ENCODE results near the gene C20orf204.

Gene C20orf204

DNA sequence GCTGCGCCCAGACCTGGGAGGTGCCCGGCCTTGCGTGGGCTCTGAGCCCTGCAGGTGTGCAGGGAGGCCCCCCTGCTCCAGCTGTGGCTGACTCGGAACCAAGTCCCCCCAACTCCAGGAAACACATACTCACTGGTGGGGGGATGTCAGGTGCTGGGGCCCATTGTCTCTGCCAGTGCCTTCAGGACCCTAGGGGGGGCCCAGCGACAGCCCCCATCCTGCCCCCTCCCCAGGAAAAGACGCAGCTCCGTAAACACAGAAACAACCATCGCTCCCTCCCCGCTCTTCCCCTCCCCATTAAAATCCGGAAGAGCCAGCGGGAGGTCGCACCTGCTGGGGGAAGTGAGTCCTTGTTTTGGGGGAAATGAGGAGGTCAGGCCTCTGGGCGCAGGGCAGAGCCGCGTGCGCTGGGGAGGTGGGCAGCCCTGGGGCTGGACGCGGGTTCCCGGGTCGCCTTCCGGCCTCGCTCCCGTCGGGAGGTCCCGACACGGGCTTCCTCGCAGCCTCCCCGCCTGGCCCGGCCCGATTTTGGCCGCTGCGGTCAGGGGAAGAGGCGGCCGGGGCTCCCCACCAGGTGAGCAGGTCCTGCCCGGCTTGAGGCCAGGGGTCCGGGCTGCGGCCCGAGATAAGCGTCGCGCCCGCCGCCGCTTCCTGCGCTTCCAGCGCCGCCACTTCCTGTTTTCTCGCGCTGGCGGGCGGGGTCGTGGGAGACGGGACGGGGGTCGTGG, 6.2 kb downstream of the C20orf204 start:
- peak; percentile 21 for DNase-seq

DNA sequence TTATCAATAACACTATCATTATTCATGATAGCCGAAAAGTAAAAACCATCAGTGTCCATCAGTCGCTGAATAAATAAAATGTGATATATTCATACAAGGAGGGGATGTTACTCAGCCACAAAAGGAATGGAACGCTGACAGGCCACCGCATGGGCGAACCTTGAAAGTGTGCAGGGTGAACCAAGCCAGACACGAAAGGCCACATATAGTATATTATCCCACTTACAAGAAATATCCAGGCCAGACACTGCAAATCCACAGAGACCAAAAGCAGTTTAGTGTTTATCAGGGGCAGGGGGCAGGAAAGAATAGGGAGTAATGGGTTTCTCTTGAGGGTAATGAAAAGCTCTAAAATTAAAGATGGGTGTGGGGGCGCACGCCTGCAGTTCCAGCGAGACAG, 7.8 kb downstream of the C20orf204 start:
- DNase-seq = no peak

DNA sequence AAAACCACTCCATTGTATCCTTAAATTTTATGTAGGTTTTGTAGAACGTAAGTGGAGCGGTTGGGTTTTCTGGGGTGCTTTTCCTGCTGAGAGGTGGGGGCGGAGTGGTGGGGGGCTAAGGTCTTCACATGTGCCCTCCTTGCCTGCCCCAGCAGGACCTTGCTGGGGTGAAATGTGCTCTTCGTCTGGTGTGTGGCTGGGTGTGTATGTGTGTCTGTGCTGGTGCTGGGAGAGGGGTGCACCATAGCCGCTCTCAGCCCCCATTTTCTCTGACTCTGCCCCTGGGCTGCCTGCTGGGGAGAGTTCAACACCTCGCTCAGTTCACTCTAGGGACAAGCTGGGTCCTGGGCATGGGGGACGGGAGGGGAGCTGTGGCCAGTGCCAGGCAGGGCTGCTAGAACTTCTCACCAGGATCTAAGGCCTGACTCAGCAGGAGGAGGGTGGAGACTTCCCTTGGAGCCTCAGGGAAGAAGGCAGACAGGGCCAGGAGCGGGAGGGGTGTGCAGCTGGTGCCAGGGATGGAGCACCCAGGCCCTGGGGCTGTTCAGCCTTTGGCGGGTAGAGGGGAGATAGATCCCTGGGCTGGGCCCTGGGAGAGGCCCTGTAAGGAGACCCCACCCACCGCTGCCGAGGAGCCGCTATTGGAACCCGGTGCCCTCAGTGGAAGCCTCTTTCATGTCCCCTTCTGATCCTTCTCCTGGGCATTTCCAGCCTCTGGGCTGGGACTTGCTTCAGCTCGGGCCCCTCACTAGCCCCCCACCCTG, 8.7 kb downstream of the C20orf204 start:
- no peak for DNase-seq

DNA sequence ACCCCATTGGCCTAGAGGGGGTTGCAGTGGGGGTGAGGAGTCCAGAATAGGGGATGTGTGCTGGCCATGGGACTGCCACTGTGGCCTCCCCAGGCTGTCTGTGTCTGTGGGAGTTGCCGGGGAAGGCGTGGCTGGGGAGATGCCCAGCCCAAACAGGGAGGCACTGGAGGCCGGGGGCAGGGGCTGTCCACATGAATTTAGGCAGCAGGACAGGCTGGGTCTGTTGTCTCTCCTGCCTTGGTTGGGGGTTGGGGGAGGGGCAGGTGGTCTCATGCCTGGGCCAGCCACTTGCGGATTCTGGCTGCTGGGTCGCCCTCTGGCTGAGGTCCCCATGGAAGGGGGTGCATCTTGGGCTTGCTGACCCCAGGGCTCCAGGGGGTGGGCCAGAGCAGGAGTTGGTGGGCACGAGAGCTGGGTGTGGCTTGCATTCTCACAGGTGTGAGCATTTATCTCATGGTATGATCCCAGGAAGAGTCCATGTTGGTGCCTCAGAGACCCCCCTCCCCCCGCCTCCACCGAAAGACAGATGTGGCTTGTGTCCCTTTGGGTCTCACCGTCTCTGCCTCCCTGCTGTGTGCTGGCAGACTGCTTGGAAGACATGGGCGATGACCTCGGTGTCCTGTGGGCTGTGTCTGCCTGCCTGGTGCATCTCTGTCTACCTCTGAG, 9.5 kb downstream of the C20orf204 start:
- DNase-seq = no peak

DNA sequence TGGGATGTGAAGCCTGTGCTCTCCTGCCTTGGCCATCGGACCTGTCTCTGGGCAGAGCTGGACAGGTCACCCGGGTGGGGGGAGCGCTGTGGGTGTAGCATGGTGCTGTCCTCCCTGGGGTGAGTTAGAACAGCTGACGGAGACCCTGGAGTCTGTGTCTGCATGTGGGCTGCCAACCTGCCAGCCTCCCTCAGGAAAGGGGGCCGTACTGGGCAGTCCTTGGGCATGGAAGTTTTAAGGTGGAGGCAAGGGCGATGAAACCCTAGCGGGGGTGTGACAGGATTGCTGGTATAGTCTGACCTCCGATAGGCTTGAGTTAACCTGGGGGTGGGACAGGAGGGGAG, 11.0 kb downstream of the C20orf204 start:
- no peak for DNase-seq

DNA sequence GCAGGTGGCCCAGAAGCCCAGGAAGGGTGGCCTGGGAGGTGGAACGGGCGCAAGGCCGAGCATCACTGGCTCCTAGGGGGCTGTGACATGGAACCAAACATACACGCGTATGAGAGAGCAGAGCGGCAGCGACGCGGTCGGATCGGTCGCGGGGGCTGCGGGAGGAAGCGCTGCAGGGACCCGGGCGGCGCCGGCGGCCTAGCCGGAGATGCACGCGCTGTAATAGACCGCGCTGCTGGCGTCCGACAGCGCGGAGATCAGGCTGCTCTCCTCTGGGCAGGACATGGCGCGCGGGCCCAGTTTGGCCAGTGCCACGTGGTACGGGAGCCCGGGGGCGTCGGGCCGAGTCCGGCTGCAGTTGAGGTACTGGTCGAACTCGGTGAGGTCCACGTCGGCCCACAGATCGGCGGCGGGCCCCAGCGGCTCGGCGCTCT, 12.0 kb downstream of the C20orf204 start:
- no peak for DNase-seq

DNA sequence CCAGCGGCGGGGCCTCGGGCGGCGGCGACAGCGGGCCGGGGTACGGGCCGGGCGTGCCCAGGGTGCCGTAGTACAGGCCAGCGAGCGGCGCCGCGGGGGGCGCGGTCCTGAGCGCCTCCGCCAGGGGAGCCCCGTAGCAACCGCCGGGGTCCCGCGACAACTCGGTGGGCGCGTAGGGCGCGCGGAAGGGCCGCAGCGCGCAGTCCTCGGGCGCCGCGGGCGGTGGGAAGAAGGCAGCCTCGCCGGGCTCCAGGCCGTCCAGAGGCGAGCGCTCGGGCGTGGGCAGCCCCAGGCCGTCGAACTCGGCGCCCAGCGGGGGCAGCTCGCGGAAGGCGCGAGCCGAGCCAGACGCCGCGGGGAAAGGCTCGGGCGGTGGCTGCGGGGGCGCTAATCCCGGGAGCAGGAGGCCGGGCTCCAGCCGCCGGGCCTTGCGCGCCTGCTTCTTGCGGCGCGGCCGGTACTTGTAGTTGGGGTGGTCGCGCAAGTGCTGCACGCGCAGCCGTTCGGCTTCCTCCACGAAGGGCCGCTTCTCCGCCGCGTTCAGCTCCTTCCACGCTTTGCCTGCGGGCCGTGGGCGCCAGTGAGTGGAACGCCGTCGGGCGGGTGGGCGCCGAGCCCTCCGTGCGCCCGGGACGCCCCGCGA, 12.5 kb downstream of the C20orf204 start:
- no peak for DNase-seq

DNA sequence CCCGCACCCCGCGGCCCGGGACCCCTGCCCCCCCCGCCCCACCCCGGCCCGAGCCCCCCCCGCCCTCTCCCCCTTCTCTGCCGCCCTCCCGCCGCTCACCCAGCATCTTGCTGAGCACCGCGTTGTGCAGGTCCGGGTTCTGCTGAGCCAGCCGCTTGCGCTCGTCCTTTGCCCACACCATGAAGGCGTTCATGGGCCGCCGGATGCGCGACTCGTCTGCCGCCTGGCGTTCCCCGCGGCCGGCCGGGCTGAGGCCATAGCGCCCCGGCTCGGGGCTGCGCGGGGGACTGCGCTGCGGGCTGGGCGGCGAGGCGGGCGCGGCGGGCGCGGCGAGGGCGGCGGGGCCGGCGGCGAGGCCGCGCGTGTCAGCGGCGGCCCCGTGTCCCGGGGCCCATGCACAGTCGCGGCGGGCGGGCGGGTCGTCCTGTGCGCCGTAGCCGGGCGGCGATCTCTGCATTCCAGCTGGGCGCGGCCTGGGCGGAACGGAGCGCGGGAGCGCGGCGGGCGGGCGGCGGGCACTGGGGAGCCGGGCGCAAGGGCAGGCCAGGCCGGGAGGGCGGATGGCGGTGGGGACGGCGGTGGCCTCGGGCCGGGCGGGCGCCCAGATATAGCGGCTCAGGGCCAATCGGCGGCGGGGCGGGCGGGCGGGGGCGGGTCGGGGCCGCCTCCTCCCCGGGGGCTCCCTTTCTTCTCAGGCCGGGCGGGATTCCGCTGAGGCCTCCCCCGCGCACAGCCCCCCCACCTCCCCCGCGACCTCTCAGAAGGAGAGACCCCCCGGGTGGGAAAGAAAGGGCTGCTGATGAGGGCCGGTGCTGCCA, 13.3 kb downstream of the C20orf204 start, which contains the start of gene SOX18:
Gene SOX18 (minus strand): TSS at position 580 of the 818 bp plus-strand sequence. CDS start 123 bp downstream, at position 457.
- DNase-seq = peak; percentile 20

DNA sequence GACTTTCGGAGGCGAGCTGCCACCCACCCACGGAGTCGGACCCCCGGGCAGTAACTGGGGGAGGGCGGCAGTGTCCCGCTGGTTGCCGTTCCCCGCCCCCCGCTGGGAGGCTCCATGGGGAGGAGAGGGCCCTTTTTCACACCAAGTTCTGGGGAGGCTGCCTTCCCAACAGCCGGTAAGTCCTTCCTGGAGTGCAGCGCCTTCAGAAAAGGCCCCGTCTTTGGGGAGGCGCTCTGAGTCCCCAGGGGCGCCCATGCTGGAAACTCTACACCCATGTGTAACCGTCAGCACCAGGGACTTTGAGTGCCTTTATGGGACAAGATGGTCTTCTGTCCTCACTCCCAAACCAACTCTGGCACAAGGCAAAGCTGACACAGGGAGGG, 13.9 kb downstream of the C20orf204 start:
- no peak for DNase-seq

DNA sequence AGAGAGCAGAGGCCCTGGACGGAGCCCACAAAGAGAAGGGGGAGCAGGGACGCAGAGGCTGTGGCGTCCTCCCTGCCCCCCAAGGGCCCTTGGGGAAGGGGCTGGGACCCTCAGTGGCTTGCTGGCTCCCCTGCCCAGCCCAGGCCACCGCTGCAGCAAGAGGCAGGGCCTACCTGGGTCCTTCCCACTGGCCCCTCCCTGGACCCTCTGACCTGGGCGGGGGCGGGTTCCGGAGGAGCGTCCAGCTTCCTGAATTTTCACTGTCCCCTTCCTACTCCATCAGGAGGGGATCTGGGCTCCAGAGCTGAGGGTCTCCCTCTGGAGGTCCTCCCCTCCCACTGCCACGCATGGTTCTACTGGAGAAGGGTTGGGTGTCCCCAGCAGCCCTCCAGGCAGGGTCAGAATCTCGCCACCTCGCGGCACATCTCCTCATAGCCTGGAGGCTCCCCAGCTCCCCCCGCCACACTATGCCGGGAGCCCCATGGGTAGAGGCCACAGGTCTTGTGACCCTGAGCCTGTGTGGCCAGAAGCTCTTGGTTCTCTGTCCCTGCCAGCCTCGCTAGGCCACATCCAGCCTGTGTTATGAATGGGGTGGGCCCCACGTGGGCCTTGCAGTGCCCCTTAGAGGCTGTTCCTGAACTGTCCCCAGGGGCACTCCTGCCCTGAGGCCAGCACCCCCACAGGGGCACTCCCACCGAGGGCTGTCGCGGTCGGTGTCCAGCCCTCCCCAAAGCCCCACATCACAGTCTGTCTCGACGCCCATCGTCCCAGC, 14.5 kb downstream of the C20orf204 start:
- no peak for DNase-seq

DNA sequence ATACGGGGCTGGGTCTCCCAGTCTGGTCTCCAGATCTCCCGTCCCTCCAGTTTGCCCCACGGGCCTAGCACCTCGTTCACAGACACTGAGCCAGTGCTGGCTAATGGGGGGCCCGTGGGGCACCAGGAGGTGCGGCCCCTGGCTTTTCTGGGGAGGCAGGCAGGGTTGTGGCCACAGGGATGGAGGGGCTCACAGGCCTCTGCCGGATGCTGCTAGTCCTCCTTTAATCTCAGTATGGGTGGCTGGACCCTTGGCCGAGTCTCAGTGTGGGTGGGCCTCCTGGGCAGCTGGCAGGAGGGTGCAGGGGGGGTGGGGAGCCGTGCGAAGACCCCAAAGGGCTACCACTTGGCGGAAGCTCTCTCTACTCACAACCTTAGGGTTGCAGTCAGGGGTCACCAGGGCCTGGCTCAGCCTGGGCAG, 15.1 kb downstream of the C20orf204 start:
- DNase-seq = no peak

DNA sequence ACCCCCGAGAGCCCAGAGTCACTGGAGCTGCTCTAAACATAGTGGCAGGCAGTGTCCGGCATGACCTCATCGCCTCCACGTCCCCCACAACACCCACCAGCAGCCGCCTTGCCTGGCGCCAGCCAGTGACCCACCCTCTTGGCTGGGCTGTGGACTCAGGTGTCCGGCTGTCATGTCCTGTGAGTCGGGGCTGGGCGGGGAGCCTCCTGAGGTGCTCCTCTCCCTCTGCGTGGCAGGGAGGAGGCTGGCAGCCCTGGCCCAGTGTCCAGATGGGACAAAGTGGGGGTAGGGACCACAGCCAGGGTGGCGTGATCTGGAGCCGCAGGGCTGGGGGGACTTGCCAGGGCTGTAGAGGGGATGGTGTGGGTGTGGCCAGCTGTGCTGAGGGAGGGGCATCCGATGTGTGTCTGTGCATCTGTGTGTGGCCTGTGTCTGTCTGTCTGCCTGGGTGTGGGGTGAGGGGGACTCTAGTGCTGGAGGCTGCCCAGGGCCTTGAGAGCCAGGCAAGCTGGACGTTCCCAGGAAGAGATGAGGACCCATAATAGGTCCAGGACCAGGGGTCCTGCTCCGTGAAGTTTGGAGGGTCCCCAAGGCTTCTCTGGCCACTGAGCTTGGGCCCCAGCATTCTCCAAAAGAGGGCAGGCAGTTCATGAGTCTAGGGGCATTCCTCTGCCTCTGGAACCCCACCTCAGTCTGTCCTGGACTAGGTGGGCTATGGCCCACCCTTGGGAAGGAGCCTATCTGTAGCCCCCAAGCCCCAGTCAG, 15.8 kb downstream of the C20orf204 start:
- no peak for DNase-seq

DNA sequence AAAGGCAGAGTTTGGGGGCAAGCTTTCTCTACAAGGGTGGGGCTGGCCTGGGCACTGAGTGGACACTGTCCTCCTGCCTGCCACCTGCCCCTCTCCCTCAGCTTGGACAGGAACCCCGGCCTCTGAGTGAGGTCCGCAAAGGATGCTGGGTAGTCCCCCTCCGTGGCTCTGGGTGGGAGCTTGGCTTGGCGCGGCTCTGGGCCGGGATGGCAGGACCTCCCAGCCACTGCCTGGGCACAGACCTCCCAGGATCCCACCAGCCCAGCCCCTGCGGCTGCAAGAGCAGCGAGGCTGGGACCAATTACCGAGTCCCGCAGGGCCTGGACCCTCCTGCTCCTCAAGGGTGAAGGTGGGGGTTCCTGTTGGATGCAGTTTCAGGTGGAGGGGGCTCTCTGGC, 16.3 kb downstream of the C20orf204 start:
- no peak for DNase-seq

DNA sequence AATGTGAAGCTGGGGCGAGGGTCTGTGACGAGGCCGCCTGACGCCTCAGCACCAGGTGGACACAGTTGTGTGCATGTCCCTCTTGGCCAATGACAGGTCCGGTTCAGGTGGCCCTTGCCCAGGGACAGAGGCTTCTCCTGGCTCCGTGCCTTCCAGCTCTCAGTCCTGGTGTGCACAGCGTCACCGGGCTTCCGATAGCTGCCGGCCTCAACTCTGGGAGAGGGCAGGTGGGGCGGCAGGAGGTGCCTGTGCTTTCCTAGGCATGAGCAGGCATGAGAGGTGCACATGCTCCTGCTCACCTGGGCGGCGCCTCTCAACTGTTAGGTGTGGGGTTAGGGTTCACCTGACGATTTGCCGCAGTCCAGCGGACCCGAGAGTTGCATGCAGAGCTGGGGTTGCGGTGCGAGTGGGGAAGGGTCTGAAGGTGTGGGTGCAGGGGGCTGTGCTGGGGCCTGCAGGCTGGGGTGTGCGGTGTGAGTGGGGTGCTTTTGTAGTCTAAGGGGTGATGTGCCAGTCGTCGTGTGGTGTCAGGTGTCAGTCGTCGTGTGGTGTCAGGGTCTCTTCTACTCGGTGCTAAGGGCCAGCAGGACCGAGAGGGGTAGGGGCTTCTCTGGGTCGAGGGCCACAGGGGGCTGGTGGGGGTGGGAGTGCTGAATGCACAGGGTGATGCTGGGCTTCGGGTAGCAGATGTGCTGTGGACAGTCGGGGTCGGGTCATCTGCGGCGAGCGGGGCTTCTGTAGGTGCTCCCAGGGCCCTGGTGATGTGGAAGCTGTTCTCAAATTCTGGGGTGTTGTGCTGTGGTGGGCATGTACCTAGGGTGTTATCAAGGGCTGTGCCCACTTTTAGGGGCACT, 17.2 kb downstream of the C20orf204 start:
- DNase-seq = no peak

DNA sequence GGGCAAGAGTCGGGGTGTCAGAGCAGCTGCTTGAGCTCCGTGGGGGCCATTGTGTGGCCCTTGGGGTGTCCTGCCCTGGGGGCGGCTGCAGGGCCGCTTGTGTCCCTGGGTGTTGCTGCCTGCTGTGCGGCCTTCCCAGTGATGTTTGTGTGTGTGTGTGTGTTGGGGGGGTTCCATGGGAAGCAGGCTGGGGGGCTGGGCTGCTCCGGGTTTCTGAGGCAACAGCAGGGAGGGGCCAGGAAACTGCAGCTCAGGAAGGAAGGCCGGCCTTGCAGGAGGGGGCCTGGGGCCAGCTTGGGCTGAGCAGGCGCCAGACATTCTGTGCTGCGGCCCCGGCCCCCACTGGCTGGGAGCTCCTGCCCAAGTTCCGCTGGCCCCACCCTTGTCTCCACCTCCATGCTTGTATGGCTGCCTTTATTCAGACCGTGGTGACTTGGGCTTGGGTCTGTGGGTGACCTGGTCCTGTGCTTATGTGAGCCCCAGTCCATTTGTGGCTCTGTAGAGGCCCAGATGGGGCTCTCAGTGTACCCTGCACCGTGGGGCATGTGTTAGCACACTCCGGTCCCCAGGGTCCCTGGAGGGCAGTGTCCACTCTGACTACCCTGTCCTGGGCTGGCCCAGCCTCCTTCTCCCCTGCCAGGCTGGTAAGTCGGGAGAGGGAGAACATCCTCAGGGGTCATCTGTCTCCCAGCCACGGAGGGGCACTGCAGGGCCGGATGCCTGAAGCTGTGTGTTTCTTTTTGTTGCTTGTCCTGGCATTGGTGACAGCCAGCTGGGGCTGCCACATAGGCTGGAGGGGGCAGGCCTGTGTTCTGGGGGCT, 18.1 kb downstream of the C20orf204 start:
- DNase-seq = no peak

DNA sequence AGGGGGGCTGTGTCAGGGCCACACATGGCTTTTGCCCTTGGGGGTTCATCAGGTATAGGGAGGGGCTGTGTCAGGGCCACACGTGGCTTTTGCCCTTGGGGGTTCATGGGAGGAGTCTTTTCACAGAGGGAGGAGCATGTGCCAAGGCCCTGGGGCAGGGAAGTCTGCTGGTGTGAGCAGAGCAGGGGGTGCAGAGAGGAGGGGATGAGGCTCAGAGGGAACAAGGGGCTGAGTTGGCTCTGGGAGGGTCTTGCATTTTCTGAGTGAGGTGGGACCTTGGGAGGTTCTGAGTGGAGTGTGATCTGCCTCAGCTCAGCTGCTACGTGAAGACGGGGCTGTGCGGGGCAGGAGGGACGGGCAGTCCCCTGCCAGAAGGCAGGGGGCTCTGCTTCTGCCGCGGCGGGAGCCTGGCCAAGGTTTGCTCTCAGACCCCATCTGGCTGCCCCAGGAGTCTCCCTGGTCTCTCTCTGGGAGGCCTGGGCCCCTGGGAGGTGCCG, 19.5 kb downstream of the C20orf204 start:
- no peak for DNase-seq

DNA sequence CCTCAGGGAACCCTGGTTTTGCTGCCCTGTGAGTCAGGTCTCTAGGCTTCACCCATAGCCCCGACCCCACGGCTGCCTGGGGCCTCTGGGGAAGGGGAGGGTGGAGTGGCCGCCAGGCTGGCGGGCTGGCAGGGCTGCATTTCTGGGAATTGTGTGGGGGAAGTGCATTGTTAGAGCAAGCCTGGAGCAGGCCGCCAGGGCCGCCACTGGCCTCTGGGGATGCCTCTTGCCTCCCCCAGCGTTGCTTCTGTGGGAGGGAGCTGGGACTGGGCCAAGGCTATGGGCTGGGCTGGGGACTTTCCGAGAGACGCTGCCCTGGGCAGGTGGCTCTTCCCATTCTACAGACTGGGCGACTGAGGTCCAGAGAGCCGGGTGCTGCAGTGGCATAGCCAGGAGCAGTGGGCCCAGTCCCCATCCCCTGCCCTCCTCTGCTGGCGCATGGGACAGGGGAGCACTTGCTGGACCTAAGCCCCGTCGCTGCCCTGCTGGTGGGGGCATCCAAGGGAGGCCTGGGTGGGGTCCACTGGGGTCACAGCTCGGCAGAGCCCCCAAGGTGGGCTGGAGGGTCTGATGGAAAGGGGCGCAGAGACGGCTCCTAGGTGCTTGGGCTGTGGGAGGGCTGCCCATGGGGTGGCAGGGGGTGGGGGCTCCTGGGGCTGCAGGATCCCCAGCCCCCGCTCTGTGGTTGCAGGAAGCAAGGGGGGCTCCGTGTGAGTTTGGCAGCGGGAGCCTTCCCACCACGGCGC, 20.1 kb downstream of the C20orf204 start:
- DNase-seq = no peak

DNA sequence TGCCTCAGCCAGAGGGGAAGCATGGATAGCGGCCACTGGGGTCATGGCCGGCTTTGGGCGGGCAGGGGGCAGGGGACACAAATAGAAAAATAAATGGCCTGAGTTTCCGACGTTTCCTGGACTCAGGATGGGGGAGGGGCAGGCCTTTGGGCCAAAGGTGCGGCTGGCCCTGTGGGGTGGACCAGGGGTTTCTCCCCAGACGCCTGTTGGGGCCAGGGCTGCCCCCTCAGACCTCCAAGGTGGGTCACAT, 20.6 kb downstream of the C20orf204 start:
- no peak for DNase-seq
